ENCODE measurements around the gene GAL3ST3. TPM values are rescaled to one million over a fixed set of nuclear protein-coding genes. Genes with fewer than 3 reads are reported as not detected.
"Not testable (repeated sequence)": the region's sequence is repeated elsewhere in the genome, so short reads cannot be mapped to it uniquely, and the experiment has no call there.

GAL3ST3 gene
- total RNA-seq, 2 experiments from 2014 or later, result 0.14 to 0.44 TPM

DNA sequence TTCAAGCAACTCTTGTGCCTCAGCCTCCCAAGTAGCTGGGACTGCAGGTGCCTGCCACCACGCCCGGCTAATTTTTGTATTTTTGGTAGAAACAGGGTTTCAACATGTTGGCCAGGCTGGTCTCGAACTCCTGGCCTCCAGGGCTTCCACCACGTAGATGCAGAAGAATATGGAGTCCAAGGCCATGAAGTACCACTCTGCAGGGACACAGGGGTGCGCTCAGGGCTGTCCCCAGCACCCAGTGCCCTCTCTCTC, 25.8 kb downstream of the GAL3ST3 start:
- POLR2A ChIA-PET, result interaction anchor here (0.8 to 1.8 kb wide), 2 partner anchors 29 to 312 kb away, joined by 3 to 5 read pairs; partner anchors contain the start of gene SF3B2
- not testable (repeated sequence) for H3K27ac Mint-ChIP-seq; ATAC-seq (ENCODE audit: low read depth); H3K4me3 Mint-ChIP-seq; DNase-seq; H3K36me3 Mint-ChIP-seq; H3K27me3 Mint-ChIP-seq; H3K9me3 Mint-ChIP-seq; H3K4me1 Mint-ChIP-seq

- POLR2A ChIA-PET, result interaction anchor here (0.6 to 1.8 kb wide), 4 partner anchors 20 to 325 kb away, joined by 3 to 6 read pairs (median 5); partner anchors contain the start of genes BANF1 and SF3B2
- H3K4me1 Mint-ChIP-seq, result peaks cover 8% of the 10 kb centered on the region
- H3K4me3 Mint-ChIP-seq, result peak overlapping the region; percentile 55
- peaks cover 5% of the 10 kb centered on the region for H3K27me3 Mint-ChIP-seq
- H3K9me3 Mint-ChIP-seq, result no peaks in the 10 kb centered on the region
- peak; percentile 89 for ATAC-seq (ENCODE audit: low read depth)
- peak; percentile 91 for DNase-seq
- no peaks in the 10 kb centered on the region for H3K36me3 Mint-ChIP-seq
- peak overlapping the region; percentile 24 for H3K27ac Mint-ChIP-seq
Measured at GRCh38 chr11:66022401-66023185, 26.4 kb downstream of the GAL3ST3 start.

DNA sequence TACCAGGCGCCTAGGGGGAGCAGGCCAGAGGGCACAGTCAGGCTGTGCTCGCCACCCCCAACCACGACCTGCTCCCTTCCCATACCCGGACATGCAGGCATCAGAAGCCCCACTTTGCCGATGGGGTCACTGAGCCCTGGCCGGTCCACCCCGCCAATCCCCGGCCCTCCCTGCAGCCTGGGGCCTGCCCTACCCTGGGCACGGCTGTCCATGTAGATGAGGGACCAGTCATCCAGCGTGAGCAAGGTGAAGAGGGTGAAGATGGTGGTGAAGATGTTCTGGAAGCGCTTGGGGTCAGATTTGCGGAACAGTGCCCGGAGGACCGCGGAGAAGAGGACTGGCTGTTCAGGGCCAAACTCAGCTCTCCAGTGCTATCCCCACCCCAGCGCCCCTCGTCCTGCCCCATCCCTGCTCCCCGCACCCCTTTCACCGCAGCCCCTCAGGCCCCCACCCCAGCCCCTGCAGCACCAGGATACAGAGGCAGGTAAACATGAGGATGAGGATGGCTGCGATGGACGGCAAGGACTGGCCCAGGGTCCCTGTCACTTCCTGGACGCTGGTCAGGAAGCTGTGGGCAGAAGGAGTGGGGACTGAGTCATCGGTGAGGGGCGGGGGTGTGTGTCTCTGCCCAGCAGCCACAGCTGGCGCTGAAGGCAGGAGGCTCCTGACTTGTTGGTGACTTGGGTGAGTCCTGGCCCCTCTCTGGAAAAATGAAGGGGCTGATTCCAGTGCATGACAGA, 28.2 kb downstream of the GAL3ST3 start:
- ATAC-seq (ENCODE audit: low read depth) (peak; percentile 14), DNase-seq (no peak)
- no peaks in the 10 kb centered on the region for H3K36me3 Mint-ChIP-seq
- no peak overlapping the region for H3K4me3 Mint-ChIP-seq
- H3K27ac Mint-ChIP-seq, result peak overlapping the region; percentile 20
- peaks cover 5% of the 10 kb centered on the region for H3K27me3 Mint-ChIP-seq
- no peaks in the 10 kb centered on the region for H3K9me3 Mint-ChIP-seq
- POLR2A ChIA-PET, result no interaction called here
- H3K4me1 Mint-ChIP-seq, result peaks cover 8% of the 10 kb centered on the region

DNA sequence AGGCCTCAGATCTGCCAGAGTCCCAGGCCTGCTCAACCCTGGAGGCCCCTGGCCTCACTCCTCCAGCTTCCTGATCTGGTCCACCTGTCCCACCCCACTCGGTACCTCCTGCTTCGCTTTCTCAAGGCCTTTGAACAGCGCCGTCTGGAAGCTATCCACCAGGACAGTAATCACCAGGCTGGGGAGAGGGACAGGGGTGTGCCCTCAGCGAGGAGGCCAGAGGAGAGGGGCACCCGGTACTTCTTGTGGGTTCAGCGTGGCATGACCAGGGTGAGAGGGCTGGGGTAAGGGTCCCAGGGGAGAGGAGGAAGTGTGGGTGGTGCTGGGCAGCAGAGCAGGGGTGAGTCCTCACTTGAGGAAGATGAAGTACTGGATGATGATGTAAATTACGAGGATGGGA, 28.7 kb downstream of the GAL3ST3 start:
- DNase-seq, result no peak
- Mint-ChIP-seq H3K36me3 (no peaks in the 10 kb centered on the region), H3K27ac (no peak overlapping the region), H3K27me3 (peaks cover 5% of the 10 kb centered on the region), H3K4me3 (no peak overlapping the region), H3K9me3 (no peaks in the 10 kb centered on the region), H3K4me1 (peaks cover 8% of the 10 kb centered on the region)
- ATAC-seq (ENCODE audit: low read depth), result no peak
- POLR2A ChIA-PET, result no interaction called here

- POLR2A ChIA-PET, result no interaction called here
- ATAC-seq (ENCODE audit: low read depth) (no peak), DNase-seq (no peak)
- Mint-ChIP-seq H3K27ac (no peak overlapping the region), H3K9me3 (no peaks in the 10 kb centered on the region), H3K4me1 (peaks cover 3% of the 10 kb centered on the region), H3K27me3 (peaks cover 10% of the 10 kb centered on the region), H3K4me3 (no peak overlapping the region), H3K36me3 (no peaks in the 10 kb centered on the region)
Measured at GRCh38 chr11:66017321-66017720, 31.6 kb downstream of the GAL3ST3 start.

GRCh38 chr11:66016793-66017177, 32.2 kb downstream of the GAL3ST3 start:
- ATAC-seq (ENCODE audit: low read depth), result no peak
- Mint-ChIP-seq H3K9me3 (no peaks in the 10 kb centered on the region), H3K36me3 (no peaks in the 10 kb centered on the region), H3K27ac (no peak overlapping the region), H3K4me1 (peaks cover 3% of the 10 kb centered on the region), H3K27me3 (peaks cover 12% of the 10 kb centered on the region), H3K4me3 (no peak overlapping the region)
- POLR2A ChIA-PET, result no interaction called here
- DNase-seq, result no peak

GRCh38 chr11:66015936-66016792, 32.8 kb downstream of the GAL3ST3 start:
- ATAC-seq (ENCODE audit: low read depth), result no peak
- POLR2A ChIA-PET, result no interaction called here
- Mint-ChIP-seq H3K27me3 (peaks cover 16% of the 10 kb centered on the region), H3K27ac (no peak overlapping the region), H3K9me3 (no peaks in the 10 kb centered on the region), H3K4me1 (peaks cover 3% of the 10 kb centered on the region), H3K36me3 (no peaks in the 10 kb centered on the region), H3K4me3 (no peak overlapping the region)
- DNase-seq, result no peak

DNA sequence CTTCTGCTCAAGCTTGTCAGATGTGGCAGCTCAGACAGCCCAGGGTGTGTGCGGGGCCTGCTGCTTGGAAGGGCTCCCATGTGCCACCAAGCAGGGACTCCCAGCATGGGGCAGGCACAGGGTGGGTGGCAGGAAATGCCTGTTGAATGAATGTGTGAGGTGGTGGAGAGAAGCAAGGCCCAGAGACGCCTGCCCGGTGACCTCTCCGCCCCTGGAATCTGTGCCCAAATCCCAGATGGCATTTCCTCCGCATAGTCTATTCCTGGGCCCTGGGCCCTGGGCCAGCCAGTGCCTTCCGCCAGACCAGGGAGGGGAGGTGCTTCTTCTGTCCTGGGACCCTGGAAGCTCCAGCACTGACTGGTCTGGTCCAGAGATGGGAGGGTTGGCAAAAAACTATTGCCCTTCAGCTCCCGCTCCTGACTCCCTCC, 33.5 kb downstream of the GAL3ST3 start:
- H3K4me1 Mint-ChIP-seq, result no peaks in the 10 kb centered on the region
- H3K36me3 Mint-ChIP-seq, result no peaks in the 10 kb centered on the region
- H3K27me3 Mint-ChIP-seq, result peaks cover 22% of the 10 kb centered on the region
- H3K27ac Mint-ChIP-seq, result no peak overlapping the region
- POLR2A ChIA-PET, result no interaction called here
- no peak overlapping the region for H3K4me3 Mint-ChIP-seq
- no peaks in the 10 kb centered on the region for H3K9me3 Mint-ChIP-seq
- DNase-seq, result no peak
- no peak for ATAC-seq (ENCODE audit: low read depth)

- H3K4me3 Mint-ChIP-seq, result no peak overlapping the region
- no peaks in the 10 kb centered on the region for H3K36me3 Mint-ChIP-seq
- ATAC-seq (ENCODE audit: low read depth) (no peak), DNase-seq (no peak)
- H3K9me3 Mint-ChIP-seq, result no peaks in the 10 kb centered on the region
- POLR2A ChIA-PET, result no interaction called here
- no peak overlapping the region for H3K27ac Mint-ChIP-seq
- H3K4me1 Mint-ChIP-seq, result no peaks in the 10 kb centered on the region
- peaks cover 26% of the 10 kb centered on the region for H3K27me3 Mint-ChIP-seq
Measured at GRCh38 chr11:66014804-66015453, 34.0 kb downstream of the GAL3ST3 start.

DNA sequence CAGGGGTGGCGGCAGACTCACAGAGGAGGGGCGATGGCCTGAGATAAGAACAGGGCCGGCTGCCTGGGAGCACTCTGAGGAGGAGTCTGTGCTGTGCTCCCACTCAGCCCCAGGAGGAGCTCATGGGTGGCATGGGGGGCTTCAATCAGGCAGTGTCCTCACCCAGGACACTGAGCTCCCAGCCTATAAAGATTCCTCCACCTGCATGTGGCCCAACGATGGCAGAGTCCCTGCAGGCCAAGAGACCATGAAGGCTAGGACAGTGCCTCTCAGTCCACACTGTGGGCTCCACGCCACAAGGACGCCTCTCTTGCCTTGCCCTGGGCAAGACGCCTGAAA, 35.2 kb downstream of the GAL3ST3 start:
- no peak for ATAC-seq (ENCODE audit: low read depth)
- no peak overlapping the region for H3K27ac Mint-ChIP-seq
- no peaks in the 10 kb centered on the region for H3K36me3 Mint-ChIP-seq
- no peak for DNase-seq
- no peaks in the 10 kb centered on the region for H3K9me3 Mint-ChIP-seq
- H3K4me3 Mint-ChIP-seq, result no peak overlapping the region
- H3K27me3 Mint-ChIP-seq, result peaks cover 26% of the 10 kb centered on the region
- POLR2A ChIA-PET, result interaction anchor here (1.2 kb wide), 1 partner anchor 12 kb away, joined by 5 read pairs; the partner anchor contains the start of genes BANF1 and EIF1AD
- no peaks in the 10 kb centered on the region for H3K4me1 Mint-ChIP-seq

GRCh38 chr11:66012946-66013761, 35.8 kb downstream of the GAL3ST3 start:
- no peak for ATAC-seq (ENCODE audit: low read depth)
- Mint-ChIP-seq H3K4me3 (no peak overlapping the region), H3K36me3 (no peaks in the 10 kb centered on the region), H3K27ac (no peak overlapping the region), H3K9me3 (no peaks in the 10 kb centered on the region), H3K4me1 (peaks cover under 1% of the 10 kb centered on the region), H3K27me3 (peaks cover 26% of the 10 kb centered on the region)
- POLR2A ChIA-PET, result interaction anchor here (1.2 kb wide), 1 partner anchor 11 kb away, joined by 5 read pairs; the partner anchor contains the start of genes BANF1 and EIF1AD
- DNase-seq, result no peak

- POLR2A ChIA-PET, result no interaction called here
- no peaks in the 10 kb centered on the region for H3K36me3 Mint-ChIP-seq
- no peak overlapping the region for H3K4me3 Mint-ChIP-seq
- peaks cover 26% of the 10 kb centered on the region for H3K27me3 Mint-ChIP-seq
- H3K27ac Mint-ChIP-seq, result no peak overlapping the region
- H3K9me3 Mint-ChIP-seq, result no peaks in the 10 kb centered on the region
- no peak for ATAC-seq (ENCODE audit: low read depth)
- no peak for DNase-seq
- peaks cover 4% of the 10 kb centered on the region for H3K4me1 Mint-ChIP-seq
Measured at GRCh38 chr11:66012371-66012945, 36.5 kb downstream of the GAL3ST3 start.

Data from activated naive CD8-positive, alpha-beta T cell treated with anti-CD3 and anti-CD28 coated beads, Interleukin-2, amount 10 ng/mL, durations not matched to agents 7 days and 5 days (primary cell).